CD4-positive, CD25-positive, alpha-beta regulatory T cell (primary cell): ENCODE measurements around the gene ZXDA. TPM values are rescaled to one million over a fixed set of nuclear protein-coding genes. Genes with fewer than 3 reads are reported as not detected.
"Not testable (repeated sequence)": the region's sequence is repeated elsewhere in the genome, so short reads cannot be mapped to it uniquely, and the experiment has no call there.

Source experiments
- ATAC-seq, 2 donors: fragments of 150-1000 bp; cut with Tn5 transposase; one replicate each; pipeline ENCODE4 v1.10.0; 2021; ENCODE audit warnings: low read depth in 2 of 2, moderate number of reproducible peaks in 2 of 2, moderate library complexity in 1 of 2
- DNase-seq, 3 donors: peaks; one replicate each; pipeline versions ENCODE4 v3.0.0 to v3.0.0-alpha.2; 2012 to 2022; ENCODE audit warnings: mixed read lengths in 1 of 3
- H3K27ac ChIP-seq: one replicate; pipeline ENCODE4 v1.7.0; 2013; ENCODE audit warnings: mild to moderate bottlenecking, low read length; ENCODE audit not compliant: insufficient read depth, poor library complexity, severe bottlenecking
- H3K27me3 ChIP-seq: one replicate; pipeline ENCODE4 v1.7.0; 2013; ENCODE audit warnings: low read length; ENCODE audit not compliant: control insufficient read depth, insufficient read depth
- H3K36me3 ChIP-seq: one replicate; pipeline ENCODE4 v1.7.0; 2013; ENCODE audit warnings: mild to moderate bottlenecking, low read length, moderate library complexity; ENCODE audit not compliant: control insufficient read depth, insufficient read depth
- H3K4me1 ChIP-seq: 2 replicates; pipeline ENCODE4 v1.7.0; 2013; ENCODE audit warnings: mild to moderate bottlenecking, low read length; ENCODE audit not compliant: insufficient read depth, control insufficient read depth, poor library complexity, severe bottlenecking
- H3K4me3 ChIP-seq: one replicate; pipeline ENCODE4 v1.7.0; 2013; ENCODE audit warnings: low read depth, mild to moderate bottlenecking, low read length, moderate library complexity
- H3K9me3 ChIP-seq, 2 experiments: 1 replicate in 1 of 2; 2 replicates in 1 of 2; pipeline ENCODE4 v1.7.0; 2013; ENCODE audit warnings: low read length in 2 of 2, mild to moderate bottlenecking in 1 of 2, moderate library complexity in 1 of 2; ENCODE audit not compliant: control insufficient read depth in 2 of 2
- H3K27ac Mint-ChIP-seq, 3 donors: one replicate each; pipeline ENCODE4 v1.8.0; 2020 to 2022; ENCODE audit warnings: mild to moderate bottlenecking in 3 of 3, mixed read lengths in 3 of 3, moderate library complexity in 2 of 3
- H3K27me3 Mint-ChIP-seq: one replicate; pipeline ENCODE4 v1.8.0; 2022; ENCODE audit warnings: mild to moderate bottlenecking, mixed read lengths
- H3K36me3 Mint-ChIP-seq: one replicate; pipeline ENCODE4 v1.8.0; 2020; ENCODE audit warnings: mixed read lengths
- H3K4me1 Mint-ChIP-seq, 4 donors: one replicate each; pipeline ENCODE4 v1.8.0; 2020 to 2022; ENCODE audit warnings: mixed read lengths in 4 of 4, mild to moderate bottlenecking in 1 of 4
- H3K4me3 Mint-ChIP-seq, 4 donors: one replicate each; pipeline ENCODE4 v1.8.0; 2020 to 2022; ENCODE audit warnings: mild to moderate bottlenecking in 4 of 4, mixed read lengths in 4 of 4, moderate library complexity in 3 of 4
- H3K9me3 Mint-ChIP-seq, 7 donors: one replicate each; pipeline ENCODE4 v1.8.0; 2020 to 2022; ENCODE audit warnings: mixed read lengths in 7 of 7, mild to moderate bottlenecking in 3 of 7, moderate library complexity in 2 of 7
- polyA plus RNA-seq, 4 donors: library from polyadenylated mRNA; unstranded; fragments of 300-500 nt; fragmentation: Illumina TruSeq; gene quantifications; one replicate each; pipeline ENCODE4 v1.2.3, GENCODE V29; 2021
- total RNA-seq: library from RNA; stranded (reverse); gene quantifications from one replicate; pipeline ENCODE4 v1.2.3, GENCODE V29; 2022

The ZXDA gene
- total and polyA plus RNA-seq, 5 donors from 2014 or later = 2.5 to 20.0 (median 3.3) TPM

GRCh38 chrX:57925806-57926205 lies 15.5 kb upstream of the ZXDA start:
- Mint-ChIP-seq H3K4me3 (no peak overlapping the region), H3K27ac (no peak overlapping the region), H3K36me3 (no peaks in the 10 kb centered on the region), H3K9me3 (no peaks in the 10 kb centered on the region), H3K4me1 (no peaks in the 10 kb centered on the region), H3K27me3 (no peaks in the 10 kb centered on the region)
- Histone ChIP-seq H3K9me3 (no peaks in the 10 kb centered on the region), H3K36me3 (no peaks in the 10 kb centered on the region), H3K4me1 (no peaks in the 10 kb centered on the region), H3K27ac (no peak overlapping the region), H3K4me3 (no peak overlapping the region), H3K27me3 (no peaks in the 10 kb centered on the region)
- ATAC-seq (no peak), DNase-seq (no peak)

GRCh38 chrX:57918750-57919436 lies 8.6 kb upstream of the ZXDA start:
- Mint-ChIP-seq H3K36me3 (no peaks in the 10 kb centered on the region), H3K27ac (no peak overlapping the region), H3K9me3 (no peaks in the 10 kb centered on the region), H3K4me3 (no peak overlapping the region), H3K4me1 (no peaks in the 10 kb centered on the region), H3K27me3 (peaks cover 5% of the 10 kb centered on the region)
- DNase-seq (peak; percentile 4 to 33 (median 32)), ATAC-seq (no peak)
- Histone ChIP-seq H3K4me1 (no peaks in the 10 kb centered on the region), H3K36me3 (no peaks in the 10 kb centered on the region), H3K4me3 (no peak overlapping the region), H3K9me3 (no peaks in the 10 kb centered on the region), H3K27me3 (no peaks in the 10 kb centered on the region), H3K27ac (no peak overlapping the region)

- no peak for ATAC-seq
- Histone ChIP-seq H3K27ac (no peak overlapping the region), H3K4me1 (peaks cover 4% of the 10 kb centered on the region), H3K27me3 (no peaks in the 10 kb centered on the region), H3K36me3 (no peaks in the 10 kb centered on the region), H3K9me3 (no peaks in the 10 kb centered on the region), H3K4me3 (no peak overlapping the region)
- Mint-ChIP-seq H3K4me1 (peaks cover 4 to 11% (median 7%) of the 10 kb centered on the region in 4 donors), H3K9me3 (no peaks in the 10 kb centered on the region), H3K4me3 (no peak overlapping the region), H3K27me3 (peaks cover 5% of the 10 kb centered on the region), H3K27ac (no peak overlapping the region), H3K36me3 (no peaks in the 10 kb centered on the region)
- DNase-seq = no peak
Observed at GRCh38 chrX:57915680-57916079, 5.4 kb upstream of the ZXDA start.

- not testable (repeated sequence) for H3K27me3 ChIP-seq, H3K36me3 ChIP-seq, H3K4me3 ChIP-seq, H3K9me3 Mint-ChIP-seq, H3K27me3 Mint-ChIP-seq, H3K27ac Mint-ChIP-seq, H3K9me3 ChIP-seq, H3K36me3 Mint-ChIP-seq
- ATAC-seq (peak; percentile 73), DNase-seq (peak; percentile 15 to 50 (median 32))
- Mint-ChIP-seq H3K4me3 (peak overlapping the region in 2 of 4 donors; percentile 62 to 77), H3K4me1 (peaks cover 14 to 44% (median 20%) of the 10 kb centered on the region in 4 donors)
- peaks cover 21% of the 10 kb centered on the region for H3K4me1 ChIP-seq
- peak overlapping the region; percentile 78 for H3K27ac ChIP-seq
Observed at GRCh38 chrX:57909595-57910286, 517 bp downstream of the ZXDA start.

- H3K9me3 ChIP-seq, ATAC-seq, H3K27me3 ChIP-seq, H3K36me3 Mint-ChIP-seq, H3K36me3 ChIP-seq, H3K9me3 Mint-ChIP-seq, H3K27me3 Mint-ChIP-seq: not testable (repeated sequence)
- peak overlapping the region; percentile 62 to 84 (median 78) for H3K4me3 Mint-ChIP-seq
- DNase-seq = peak in 1 of 3 donors; percentile 7
- peak overlapping the region in 1 of 3 donors; percentile 51 for H3K27ac Mint-ChIP-seq
- H3K4me3 ChIP-seq = peak overlapping the region; percentile 7
- peaks cover 21% of the 10 kb centered on the region for H3K4me1 ChIP-seq
- H3K4me1 Mint-ChIP-seq = peaks cover 14 to 44% (median 20%) of the 10 kb centered on the region in 4 donors
- peak overlapping the region; percentile 78 for H3K27ac ChIP-seq
Observed at GRCh38 chrX:57908972-57909594, 1.2 kb downstream of the ZXDA start.

- no peaks in the 10 kb centered on the region for H3K9me3 ChIP-seq
- no peaks in the 10 kb centered on the region for H3K36me3 Mint-ChIP-seq
- DNase-seq = no peak
- H3K4me3 ChIP-seq = peak overlapping the region; percentile 90
- peak overlapping the region; percentile 23 to 60 (median 50) for H3K27ac Mint-ChIP-seq
- no peak for ATAC-seq
- H3K27me3 ChIP-seq = no peaks in the 10 kb centered on the region
- peaks cover 21% of the 10 kb centered on the region for H3K4me1 ChIP-seq
- H3K27ac ChIP-seq = peak overlapping the region; percentile 19
- peaks cover 16 to 49% (median 27%) of the 10 kb centered on the region in 4 donors for H3K4me1 Mint-ChIP-seq
- H3K27me3 Mint-ChIP-seq = no peaks in the 10 kb centered on the region
- no peaks in the 10 kb centered on the region for H3K9me3 Mint-ChIP-seq
- H3K4me3 Mint-ChIP-seq = peak overlapping the region; percentile 23 to 78 (median 48)
- H3K36me3 ChIP-seq = no peaks in the 10 kb centered on the region
Observed at GRCh38 chrX:57906790-57907189, 3.5 kb downstream of the ZXDA start.

- Mint-ChIP-seq H3K27ac (peak overlapping the region in 2 of 3 donors; percentile 24 to 74), H3K36me3 (no peaks in the 10 kb centered on the region), H3K9me3 (no peaks in the 10 kb centered on the region), H3K4me3 (peak overlapping the region; percentile 65 to 83 (median 72)), H3K27me3 (no peaks in the 10 kb centered on the region), H3K4me1 (peaks cover 13 to 38% (median 20%) of the 10 kb centered on the region in 4 donors)
- peak in 1 of 3 donors; percentile 15 for DNase-seq
- Histone ChIP-seq H3K9me3 (no peaks in the 10 kb centered on the region), H3K4me1 (peaks cover 18% of the 10 kb centered on the region), H3K27me3 (no peaks in the 10 kb centered on the region), H3K27ac (peak overlapping the region; percentile 23), H3K4me3 (peak overlapping the region; percentile 90), H3K36me3 (no peaks in the 10 kb centered on the region)
- no peak for ATAC-seq
Observed at GRCh38 chrX:57905141-57905540, 5.1 kb downstream of the ZXDA start.
